Coronary artery (tissue), 2 donors: Measurements from ENCODE around the gene MAPK10.

Experiments
- DNase-seq: peaks from one replicate; pipeline ENCODE4 v3.0.0-alpha.2; 2017; ENCODE audit warnings: low spot score
- H3K27ac ChIP-seq, 2 donors: fragments of 200-600 bp; sonication (generic); one replicate each; pipeline ENCODE4 v1.5.1; 2016 to 2019
- H3K4me3 ChIP-seq: fragments of 200-600 bp; sonication (generic); 2 replicates; pipeline ENCODE4 v1.5.1; 2016; ENCODE audit warnings: mild to moderate bottlenecking, moderate library complexity
- CTCF ChIP-seq: fragments of 200-600 bp; sonication (generic); IDR thresholded peaks from one replicate; pipeline ENCODE4 v1.5.1; 2019; ENCODE audit warnings: antibody characterized with exemption

The MAPK10 gene

GRCh38 chr4:86359944-86360478, at the start of gene MAPK10:
MAPK10 (minus strand) TSS chr4:86360053.
- TF ChIP-seq CTCF, result no peak
- no peak for DNase-seq
- H3K4me3 ChIP-seq, result peak within 1 kb of the TSS; percentile 63
- no peak within 1 kb of the TSS for H3K27ac ChIP-seq

- Histone ChIP-seq H3K27ac (no peak overlapping the region), H3K4me3 (no peak overlapping the region)
- DNase-seq, result no peak
- TF ChIP-seq CTCF, result no peak
Observed at GRCh38 chr4:86403575-86403974, 43.7 kb upstream of the MAPK10 start.

- no peak overlapping the region for H3K27ac ChIP-seq
- no peak for DNase-seq
- no peak overlapping the region for H3K4me3 ChIP-seq
- TF ChIP-seq CTCF, result no peak
Observed at GRCh38 chr4:86401826-86402225, 42.0 kb upstream of the MAPK10 start.

- no peak for TF ChIP-seq CTCF
- Histone ChIP-seq H3K4me3 (no peak overlapping the region), H3K27ac (no peak overlapping the region)
- no peak for DNase-seq
Observed at GRCh38 chr4:86400216-86400615, 40.4 kb upstream of the MAPK10 start.

- no peak overlapping the region for H3K4me3 ChIP-seq
- H3K27ac ChIP-seq, result no peak overlapping the region
- TF ChIP-seq CTCF, result no peak
- no peak for DNase-seq
Observed at GRCh38 chr4:86398187-86398586, 38.3 kb upstream of the MAPK10 start.

- TF ChIP-seq CTCF, result no peak
- DNase-seq, result no peak
- no peak overlapping the region for H3K27ac ChIP-seq
- no peak overlapping the region for H3K4me3 ChIP-seq
Observed at GRCh38 chr4:86393749-86394148, 33.9 kb upstream of the MAPK10 start.

- H3K4me3 ChIP-seq, result no peak overlapping the region
- no peak for TF ChIP-seq CTCF
- DNase-seq, result no peak
- H3K27ac ChIP-seq, result no peak overlapping the region
Observed at GRCh38 chr4:86389664-86390063, 29.8 kb upstream of the MAPK10 start.
